NCI-H128 (cell line): Measurements from ENCODE around the gene CTRL.

Experiments used
- DNase-seq: peaks from one replicate; lab custom pipeline; 2025; ENCODE audit not compliant: unreplicated experiment; lab: John Stamatoyannopoulos, UW

CTRL gene

DNA sequence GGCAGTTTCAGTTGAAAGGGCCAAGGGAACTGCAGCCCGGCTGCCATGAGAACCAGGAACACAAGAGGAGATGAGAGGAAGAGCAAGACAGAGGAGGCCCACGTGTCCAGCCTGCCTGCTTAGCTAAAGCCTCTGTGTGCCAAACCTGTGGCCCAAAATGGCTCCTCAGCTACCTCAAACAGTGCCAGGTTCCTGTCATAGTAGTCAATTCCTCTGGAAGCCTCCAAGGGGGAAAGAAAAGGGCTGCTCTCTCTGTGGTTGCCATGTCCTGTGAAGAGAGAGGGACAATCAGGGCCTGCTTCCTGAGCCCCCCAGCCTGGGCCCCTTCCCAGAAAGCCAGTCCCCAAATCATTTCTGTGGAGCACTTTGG, 31.6 kb upstream of the CTRL start:
- DNase-seq: no peak

DNA sequence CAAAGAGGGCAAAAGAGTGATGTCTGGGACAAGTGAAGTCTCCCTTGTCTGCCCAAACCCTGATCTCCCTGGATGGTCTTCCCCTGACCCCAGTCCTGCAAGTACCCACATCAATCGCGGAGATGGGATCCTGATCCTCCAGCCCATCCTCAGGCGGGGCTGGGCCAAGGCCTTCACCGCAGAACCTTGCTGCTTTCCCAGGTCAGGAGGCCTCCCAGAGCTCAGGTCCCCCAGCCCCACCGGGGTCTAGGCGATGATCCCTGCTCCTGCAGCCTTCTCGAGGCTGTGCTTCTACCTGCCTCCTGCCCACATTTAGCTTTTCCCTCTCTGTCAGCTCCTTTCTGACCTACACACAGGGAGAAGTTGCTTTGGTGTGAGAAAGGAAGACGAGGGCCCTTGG, 30.5 kb upstream of the CTRL start:
- no peak for DNase-seq

DNA sequence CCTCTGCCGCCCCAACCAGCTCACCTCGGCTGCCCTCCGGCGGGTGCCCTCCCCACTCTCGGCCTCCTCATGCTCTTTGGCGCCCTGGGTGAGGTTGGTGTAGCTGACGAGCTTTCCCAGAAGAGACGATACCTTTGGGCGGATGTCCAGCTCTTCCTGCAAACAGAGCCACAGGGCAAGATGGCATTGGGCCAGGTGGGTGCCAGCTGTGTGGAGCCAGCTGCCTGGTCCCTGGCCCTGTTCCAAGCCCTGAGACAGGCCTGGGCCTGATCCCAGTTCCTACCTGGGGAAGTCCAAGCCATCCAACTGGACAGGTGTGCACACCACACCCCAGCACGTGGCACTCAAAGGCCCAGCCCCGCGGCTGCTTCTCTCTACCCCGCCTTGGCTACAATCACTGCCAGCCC, 29.9 kb upstream of the CTRL start:
- DNase-seq: peak; percentile 69

DNA sequence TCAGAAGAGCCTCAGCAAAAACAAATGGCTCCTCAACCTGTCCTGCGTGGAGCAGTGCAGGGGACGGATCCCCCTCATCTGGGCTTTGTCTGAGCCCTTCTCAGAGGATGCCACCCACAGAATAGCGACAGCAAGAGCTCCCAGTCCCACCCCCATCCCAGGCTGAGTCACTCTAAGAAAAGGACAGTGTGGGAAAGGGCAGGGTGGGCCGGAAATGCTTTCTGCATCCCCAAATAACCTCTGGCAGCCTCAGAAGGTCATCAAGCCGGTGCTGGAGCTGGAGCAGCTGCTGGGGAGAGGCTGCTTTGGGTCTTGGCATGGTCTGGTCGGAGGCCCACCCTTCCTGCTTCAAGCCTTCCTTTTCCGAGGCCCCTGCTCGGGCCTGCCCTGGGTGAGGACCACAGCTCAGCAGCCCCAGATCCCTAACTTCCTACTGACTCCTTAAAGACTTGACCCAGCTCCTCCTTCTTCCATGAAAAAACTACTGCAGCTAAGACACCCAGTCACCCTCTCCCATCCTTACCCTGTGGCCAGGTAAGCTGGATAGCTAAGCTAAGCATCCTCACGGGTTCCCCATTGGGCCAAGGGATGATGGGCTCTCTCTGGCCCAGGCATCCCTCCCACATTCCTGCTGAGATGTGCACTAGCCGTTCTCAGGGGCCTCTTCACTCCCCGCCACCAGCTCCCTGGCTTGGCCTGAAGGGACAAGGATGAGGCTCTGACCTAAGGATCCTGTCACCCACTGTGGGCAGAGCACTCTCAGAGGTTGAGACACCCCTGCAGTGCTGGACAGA, 28.1 kb upstream of the CTRL start:
- no peak for DNase-seq

DNA sequence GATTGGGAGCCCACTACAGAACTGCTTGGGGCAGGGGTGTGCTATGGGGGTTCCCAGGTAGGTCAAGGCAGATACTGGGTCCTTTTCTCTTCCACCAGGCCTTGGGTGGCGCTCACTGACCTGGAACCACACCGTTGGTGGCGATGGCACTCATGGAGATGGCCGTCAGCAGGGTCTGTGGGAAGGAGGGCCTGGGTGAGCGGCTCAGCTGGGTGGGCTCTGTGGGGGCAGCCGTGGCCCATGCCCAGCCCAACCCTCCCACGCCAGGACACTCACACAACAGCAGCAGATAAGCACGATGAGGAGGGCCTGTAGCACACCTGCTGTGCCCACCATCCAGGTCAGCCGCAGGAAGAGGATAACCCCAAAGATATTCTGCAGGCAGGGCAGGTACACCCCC, 26.0 kb upstream of the CTRL start:
- DNase-seq: no peak

DNA sequence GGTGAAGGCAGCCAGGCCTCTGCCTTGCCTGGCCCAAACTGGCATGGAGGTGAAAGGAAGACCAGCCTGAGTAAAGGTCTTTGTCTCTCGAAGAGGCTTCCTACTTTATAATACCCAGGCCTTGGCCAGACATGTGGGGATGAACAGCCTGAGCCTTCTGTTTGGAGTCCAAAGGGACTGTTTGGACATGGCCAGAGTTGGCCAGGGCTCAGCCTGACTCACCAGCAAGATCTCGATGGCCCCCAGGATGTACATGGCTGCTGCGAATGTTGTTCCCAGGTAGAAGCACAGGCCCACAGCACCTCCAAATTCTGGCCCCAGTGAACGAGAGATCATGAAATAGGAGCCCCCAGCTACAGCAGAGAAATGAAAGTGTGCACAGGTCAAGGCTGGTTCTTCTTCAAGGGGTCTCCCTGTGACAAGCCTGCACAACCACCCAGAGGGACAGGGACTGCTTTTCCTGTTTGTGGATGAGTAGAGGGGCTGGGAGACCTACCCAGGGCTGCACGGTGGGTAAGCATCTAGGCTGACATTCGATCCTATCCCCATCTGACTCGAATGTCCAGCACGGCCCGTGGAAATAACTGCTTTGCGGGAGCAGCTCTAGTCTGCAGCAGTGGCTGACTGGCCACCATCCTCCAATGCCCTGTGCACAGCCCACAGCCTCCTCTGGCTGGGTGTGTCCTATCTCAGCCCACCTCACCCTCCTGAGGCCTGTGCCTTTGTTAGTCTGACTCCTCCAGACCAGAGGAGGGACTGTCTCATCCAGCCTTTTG, 22.9 kb upstream of the CTRL start:
- DNase-seq: no peak

DNA sequence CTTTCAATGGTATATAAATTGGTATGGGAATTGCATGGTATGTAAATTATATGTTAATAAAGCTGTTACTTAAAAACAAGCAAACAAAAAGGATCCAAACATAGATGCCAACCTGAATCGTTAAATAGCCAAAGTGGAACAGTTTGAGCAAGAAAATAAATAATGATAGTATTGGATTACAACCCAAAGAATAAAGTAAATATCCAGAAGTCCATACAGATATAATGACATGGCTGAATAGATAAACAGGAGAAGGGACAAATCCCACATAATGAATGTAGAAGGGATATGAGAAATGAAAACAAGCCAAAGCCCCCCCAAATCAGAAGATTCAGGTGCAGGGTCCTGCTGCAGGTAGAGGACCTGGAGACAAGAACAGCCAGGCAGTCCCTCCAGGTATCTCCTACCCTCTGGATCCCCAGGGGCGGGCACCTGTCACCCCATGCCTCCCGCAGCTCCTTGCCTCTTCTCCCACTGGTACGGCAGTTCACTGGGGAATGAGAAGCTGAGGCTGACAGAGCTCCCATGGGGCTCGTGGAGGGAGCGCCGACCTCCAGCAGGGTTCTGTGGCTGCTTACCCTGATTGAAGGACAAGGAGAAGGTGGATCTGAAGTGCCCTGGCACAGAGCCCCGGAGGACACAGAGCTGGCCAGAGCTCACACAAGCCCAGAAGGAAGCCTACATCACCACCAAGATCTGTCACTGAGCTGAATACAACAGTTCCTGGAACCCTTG, 22.1 kb upstream of the CTRL start:
- no peak for DNase-seq

DNA sequence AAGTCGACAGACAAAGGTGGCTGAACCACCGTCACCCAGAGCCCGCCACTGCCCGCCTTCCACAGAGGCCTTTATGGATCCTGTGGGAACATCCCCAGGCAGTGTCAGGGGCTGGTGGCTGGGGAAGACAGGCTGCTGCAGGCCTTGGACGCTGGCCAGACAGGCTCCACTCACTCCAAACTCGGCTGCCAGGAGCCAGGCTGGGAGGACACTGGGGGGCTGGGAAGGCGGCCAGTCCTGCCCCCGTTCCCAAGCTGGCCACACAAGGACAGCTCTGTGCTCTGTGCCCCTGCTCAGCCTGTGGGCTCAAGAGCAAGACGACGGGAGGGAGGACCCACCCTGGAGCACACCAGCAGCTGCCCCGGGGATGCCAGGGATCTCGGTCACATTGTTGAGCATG, 19.8 kb upstream of the CTRL start:
- no peak for DNase-seq

DNA sequence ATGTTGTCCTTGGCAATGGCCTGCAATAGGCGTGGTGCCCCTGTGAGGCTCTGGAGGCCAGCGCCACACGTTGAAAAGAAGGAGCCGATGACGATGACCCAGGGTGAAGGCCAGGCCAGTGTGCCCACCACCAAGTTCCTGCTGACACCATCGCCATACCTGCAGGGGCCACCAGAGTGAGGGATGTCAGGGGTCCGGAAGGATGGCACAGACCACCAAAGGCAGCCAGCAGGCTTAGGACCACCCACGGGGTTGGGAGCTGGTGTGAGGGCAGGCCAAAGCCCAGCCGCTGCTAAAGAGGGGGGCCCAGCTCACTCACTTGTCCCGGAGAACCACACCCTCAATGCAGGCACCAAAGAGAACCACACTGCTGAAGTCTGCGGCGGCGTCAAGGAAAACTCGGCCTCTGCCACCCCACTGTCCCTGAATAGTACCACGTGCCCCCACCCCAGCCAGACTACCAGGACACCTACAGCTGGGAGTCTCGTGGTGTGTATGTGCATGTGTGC, 18.7 kb upstream of the CTRL start:
- no peak for DNase-seq

DNA sequence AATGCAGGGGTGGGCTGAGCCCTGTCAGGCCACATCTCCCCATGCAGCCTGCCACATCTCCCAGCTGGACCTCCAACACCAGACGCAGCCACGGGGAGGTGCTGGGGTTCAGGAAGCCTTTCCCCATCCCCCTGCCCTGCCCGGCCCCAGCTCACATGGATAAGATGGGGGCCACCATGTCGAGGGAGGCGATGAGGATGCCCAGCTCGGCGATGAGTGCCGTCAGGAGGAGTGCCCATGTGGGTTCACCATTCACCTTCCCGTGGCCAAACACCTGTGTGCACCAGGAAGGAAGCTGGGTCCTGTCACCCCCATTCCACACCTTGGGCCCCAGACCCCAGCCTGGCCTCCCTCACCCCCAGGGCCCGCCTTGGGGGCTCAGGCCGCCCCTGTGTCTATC, 18.0 kb upstream of the CTRL start:
- DNase-seq: no peak

DNA sequence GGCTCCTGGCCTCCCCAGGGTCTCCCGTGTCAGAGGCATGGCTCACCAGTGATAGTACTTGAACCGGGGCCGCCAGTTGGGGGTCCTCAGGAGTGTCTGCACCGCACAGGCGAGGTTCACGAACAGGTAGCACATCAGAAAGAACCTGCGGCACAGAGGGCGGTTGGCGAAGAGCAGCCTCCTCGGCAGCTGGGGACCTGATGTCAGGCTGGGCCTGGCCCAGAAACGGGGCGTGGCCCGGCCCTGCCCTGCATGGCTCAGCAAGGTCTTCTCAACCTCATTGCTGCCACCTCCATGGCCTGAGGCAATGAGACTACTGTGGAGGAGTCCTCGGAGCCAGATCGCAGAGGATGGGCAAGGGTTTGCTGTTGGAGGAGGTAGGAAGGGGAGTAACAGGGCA, 16.4 kb upstream of the CTRL start:
- DNase-seq: no peak

DNA sequence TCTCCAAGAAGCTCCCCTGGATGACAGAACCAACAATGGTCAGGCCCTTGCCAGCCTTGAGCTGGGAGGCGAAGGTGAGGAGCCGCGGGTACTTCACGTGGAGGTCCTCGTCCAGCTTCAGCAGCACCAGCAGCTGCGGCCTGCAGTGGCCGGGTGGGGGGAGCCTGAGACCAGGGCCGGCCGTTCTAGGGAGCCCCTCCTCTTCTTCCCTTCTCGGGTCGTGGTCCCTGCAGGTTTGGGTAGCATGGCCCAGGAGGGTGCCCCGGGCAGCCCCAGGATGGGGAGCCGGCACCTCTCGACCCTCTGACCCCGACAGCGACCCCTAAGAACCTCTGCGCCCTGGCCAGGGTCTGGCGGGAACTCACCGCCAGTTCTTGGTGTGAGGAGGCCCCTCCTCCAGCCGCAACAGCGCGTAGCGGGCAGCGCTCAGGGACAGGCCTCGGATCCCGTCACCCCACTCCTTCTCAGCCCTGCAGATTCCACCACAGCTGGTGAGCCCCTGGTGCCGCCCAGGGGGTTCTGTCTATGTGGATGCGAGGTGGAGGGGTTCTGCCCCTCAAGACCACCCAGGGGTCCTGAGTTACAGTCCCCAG, 15.4 kb upstream of the CTRL start:
- no peak for DNase-seq

DNA sequence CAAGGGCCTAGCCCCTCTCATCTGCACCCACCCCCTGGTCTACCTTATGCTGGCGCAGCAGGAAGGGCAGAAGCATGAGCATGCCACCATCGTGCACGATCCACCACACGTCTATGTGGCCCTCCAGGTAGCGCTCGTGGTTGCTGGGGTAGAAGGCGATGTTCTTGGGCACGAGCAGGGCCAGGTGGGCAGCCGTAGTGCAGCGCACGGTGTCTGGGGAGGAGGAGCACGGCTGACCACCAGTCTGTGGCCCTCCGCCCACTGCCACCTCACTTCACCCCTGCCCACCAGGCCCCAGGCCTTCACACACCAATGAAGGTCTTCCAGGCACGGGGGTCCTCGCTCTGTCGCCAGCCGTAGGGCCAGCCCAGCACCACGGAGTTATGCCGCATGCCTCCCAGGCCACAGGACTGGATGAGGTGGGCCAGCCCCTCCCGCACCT, 14.5 kb upstream of the CTRL start:
- DNase-seq: no peak

DNA sequence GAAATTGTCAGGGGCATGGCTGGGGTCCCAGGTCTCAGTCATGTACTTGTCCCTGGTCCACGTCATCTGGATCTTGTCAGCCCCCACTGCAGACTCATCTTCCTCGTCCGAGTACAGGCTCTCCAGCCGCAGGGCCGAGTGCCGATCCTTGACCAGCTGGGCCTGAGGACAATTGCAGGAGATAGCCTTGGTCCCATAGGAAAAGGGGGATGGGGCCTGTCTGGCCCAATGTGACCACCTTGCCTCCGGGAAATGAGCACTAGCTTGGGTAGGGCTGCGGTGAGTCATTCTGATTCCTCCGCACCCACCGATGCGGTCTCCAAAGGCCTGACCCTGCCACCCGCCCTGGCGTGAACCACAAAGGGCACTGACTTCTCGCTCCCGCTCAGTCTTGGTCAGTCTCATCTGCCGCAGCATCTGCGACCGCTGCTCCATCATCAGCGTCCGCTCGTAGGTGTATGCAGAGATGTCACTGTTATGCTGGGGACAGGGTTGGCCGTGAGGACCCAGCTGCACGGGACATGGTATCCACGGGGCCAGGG, 13.8 kb upstream of the CTRL start:
- DNase-seq: no peak

DNA sequence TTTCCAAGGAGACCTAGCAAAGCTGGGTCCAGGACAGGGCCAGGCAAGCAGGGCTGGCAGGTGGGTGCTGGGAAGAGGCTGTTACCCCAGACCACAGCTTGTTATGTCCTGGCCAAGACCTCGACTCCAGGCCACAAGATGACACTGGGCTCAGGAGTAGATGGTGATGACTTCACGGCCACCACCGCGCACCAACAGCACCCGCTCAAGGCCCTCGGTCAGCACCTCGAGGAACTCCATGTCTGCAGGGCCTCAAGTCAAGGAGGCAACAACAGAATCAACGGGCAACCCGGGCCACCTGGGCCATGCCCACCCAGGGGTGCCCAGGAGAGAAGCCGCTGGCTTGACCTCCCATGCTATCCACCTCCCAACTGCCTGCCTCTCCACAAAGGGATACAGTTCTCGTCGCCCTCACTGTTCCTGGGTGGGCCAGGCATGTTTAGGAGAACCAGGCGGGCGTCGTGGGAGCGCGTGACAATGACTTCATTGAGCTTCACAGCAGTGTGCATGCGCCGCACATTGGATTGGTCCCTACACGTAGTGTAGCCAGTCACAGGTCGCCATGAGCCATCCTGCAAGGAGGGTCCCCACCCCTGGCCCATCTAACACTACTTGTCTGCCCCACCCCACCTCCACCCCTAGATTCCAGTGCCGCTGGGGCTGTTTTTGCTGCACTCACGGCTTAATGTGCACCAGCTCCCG, 13.2 kb upstream of the CTRL start:
- no peak for DNase-seq

DNA sequence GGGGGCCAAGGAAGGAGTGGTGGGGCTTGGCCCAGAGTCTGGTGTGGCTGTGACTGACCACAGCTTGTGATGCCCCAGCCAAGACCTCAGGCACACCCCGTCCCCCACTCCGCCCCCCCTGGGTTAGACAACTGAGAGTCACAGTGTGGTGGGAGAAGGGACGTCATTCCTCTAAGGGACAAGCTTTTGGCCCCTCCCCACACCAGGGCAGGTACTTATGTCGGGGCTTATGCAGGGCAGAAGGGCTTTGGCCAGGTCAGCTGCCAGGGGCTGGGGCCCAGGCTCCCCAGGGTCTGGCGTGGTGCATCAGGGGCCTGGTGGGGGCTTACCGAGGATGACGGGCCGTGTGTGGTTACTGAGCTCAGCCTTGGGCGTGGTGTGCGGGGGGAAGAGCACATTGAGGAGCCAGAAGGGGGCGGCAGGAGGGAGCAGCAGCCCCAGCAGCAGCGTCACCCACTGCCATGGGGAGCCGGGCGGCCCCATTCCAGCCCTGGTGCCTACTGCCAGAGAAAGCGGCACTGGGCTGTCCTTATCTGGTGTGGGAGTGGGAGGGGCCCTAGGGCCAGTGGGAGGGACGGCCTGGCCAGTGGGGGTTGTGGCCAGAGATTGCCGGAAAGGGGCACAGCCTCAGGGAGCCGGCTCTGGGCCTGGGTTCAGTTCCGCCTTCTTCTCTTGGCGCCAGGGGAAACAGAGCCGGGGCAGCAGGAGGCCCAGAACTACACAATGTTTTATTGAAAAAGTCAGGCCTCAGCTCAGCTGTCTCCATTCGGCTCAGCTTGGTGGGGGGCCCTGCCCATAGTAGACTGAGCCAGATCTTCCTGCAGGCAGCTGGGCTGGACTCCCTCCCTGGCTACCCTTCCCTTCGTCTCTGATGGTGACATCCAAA, 12.2 kb upstream of the CTRL start, which contains the start of gene LCAT:
Gene LCAT (minus strand): TSS at position 502 of the 886 bp plus-strand sequence. CDS start 19 bp downstream, at position 483.
- DNase-seq: no peak

DNA sequence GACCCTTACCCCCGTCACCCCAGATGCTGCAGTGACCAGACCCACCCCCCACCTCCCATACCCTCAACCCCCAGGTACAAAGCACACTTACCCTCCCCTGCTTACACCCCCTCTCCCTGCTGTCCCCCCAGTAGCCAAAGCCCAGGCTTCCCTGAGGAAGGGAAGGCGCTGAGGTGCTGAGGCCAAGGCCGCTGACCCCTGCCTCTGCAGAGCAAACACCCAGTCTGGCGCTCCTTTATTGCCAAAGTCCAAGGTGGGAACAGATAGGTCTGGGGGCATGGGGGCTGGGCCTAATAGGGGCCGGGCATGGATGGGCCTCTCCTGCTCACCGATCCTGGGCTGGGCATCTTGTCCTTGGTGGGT, 11.6 kb upstream of the CTRL start:
- DNase-seq: no peak

DNA sequence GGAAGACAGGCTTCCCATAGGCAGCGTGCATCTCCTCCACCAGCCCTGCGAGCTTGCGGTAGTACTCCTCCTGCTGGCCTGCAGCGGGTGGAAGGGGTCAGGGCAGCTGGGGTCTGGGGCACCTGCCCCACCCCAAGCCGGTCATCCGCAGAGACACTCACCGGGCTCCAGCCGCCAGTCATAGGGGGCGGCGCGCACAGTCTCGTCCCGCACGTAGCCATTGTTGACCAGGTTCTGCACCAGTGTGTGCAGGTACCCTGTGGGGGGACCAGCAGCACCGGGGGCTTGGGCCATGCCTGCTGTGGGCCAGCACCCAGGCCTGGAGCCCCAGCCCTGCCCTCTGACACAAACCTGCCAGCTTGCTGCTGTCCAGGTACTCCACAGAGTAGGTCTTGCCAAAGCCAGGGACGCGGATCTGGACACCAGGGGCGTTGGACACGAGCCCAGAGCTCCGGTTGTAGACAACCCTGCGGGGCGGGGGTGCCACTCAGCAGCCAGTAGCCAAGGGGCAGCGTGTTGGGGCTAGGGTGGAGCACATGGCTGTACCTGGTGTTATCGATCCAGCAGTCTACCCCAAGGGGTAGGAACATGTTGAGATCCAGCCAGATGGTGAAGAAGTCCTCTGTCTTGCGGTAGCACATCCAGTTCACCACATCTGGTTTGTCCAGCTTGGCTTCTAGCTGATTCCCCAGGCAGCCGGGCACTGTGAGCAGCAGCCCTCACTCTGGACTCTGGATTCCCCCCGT, 11.0 kb upstream of the CTRL start:
- no peak for DNase-seq

DNA sequence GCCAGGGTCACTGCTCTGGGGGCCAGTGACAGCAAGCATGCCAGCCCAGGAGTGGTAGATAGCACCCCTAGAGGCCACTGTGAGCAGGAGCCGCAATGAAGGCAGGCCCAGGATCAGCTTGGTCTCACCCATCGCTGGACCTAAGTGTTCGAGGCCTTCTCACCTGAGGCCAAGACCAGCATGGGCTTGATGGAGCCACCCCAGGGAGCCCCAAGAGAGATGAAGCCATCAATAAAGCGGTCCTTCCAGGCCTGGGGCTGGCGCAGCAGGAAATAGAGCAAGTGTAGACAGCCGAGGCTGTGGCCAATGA, 10.5 kb upstream of the CTRL start:
- DNase-seq: no peak
